HepG2 (cell line): Measurements from ENCODE around the gene NGRN. TPM values are rescaled to one million over a fixed set of nuclear protein-coding genes. Genes with fewer than 3 reads are reported as not detected.

Experiments used
- EP300 ChIP-seq, 3 experiments: sonication (generic) in 1 of 3; formaldehyde crosslinking in 1 of 3; IDR thresholded peaks; 2 replicates each; pipeline versions ENCODE4 v1.5.1 to v1.6.1; 2011 to 2020; ENCODE audit warnings: low read depth in 2 of 3, low read length in 2 of 3, borderline replicate concordance in 1 of 3, improper control_type of control experiment in 1 of 3, mild to moderate bottlenecking in 1 of 3, missing genetic modification reagents in 1 of 3, moderate library complexity in 1 of 3
- HOXA5 ChIP-seq: sonication (generic); formaldehyde crosslinking; IDR thresholded peaks from 2 replicates; pipeline ENCODE4 v1.4.0; 2020; ENCODE audit warnings: missing genetic modification reagents
- NFATC3 ChIP-seq: sonication (generic); formaldehyde crosslinking; IDR thresholded peaks from 2 replicates; pipeline ENCODE4 v1.5.1; 2020; ENCODE audit warnings: mild to moderate bottlenecking, missing genetic modification reagents
- NRL ChIP-seq: sonication (generic); formaldehyde crosslinking; IDR thresholded peaks from 2 replicates; pipeline ENCODE4 v1.5.0; 2020; ENCODE audit warnings: missing genetic modification reagents, mild to moderate bottlenecking, moderate library complexity, borderline replicate concordance
- POLR2G ChIP-seq: fragments of 200-400 bp; formaldehyde crosslinking; IDR thresholded peaks from 2 replicates; pipeline ENCODE4 v1.6.1; 2018; ENCODE audit warnings: mild to moderate bottlenecking, low read depth, low read length, moderate library complexity
- SP5 ChIP-seq: IDR thresholded peaks from 2 replicates; pipeline ENCODE4 v1.6.1; 2016; ENCODE audit warnings: low read depth, borderline replicate concordance
- ZBTB7A ChIP-seq: sonication (generic); formaldehyde crosslinking; IDR thresholded peaks from 2 replicates; pipeline ENCODE4 v1.8.0; 2022; ENCODE audit warnings: mild to moderate bottlenecking, missing genetic modification reagents
- ZMAT3 ChIP-seq: sonication (generic); formaldehyde crosslinking; conservative IDR thresholded peaks from 2 replicates; pipeline ENCODE4 v1.7.0; 2021; ENCODE audit warnings: missing genetic modification reagents
- ZNF12 ChIP-seq: sonication (generic); formaldehyde crosslinking; IDR thresholded peaks from 2 replicates; pipeline ENCODE4 v1.5.0; 2020; ENCODE audit warnings: missing genetic modification reagents
- ZNF20 ChIP-seq: sonication (generic); formaldehyde crosslinking; IDR thresholded peaks from 2 replicates; pipeline ENCODE4 v1.4.0; 2020; ENCODE audit warnings: mild to moderate bottlenecking, moderate library complexity, missing genetic modification reagents
- ZNF562 ChIP-seq: sonication (generic); formaldehyde crosslinking; IDR thresholded peaks from 2 replicates; pipeline ENCODE4 v1.8.0; 2022; ENCODE audit warnings: missing genetic modification reagents, borderline replicate concordance
- polyA plus RNA-seq, 8 experiments: library from polyadenylated mRNA; depleted of rRNA in 3 of 8; stranded (reverse) in 7 of 8; unstranded in 1 of 8; fragments of >200 nt; fragmentation: Illumina TruSeq in 4 of 8; extraction: Trizol in 4 of 8; gene quantifications; 2 replicates each; pipeline versions ENCODE4 v1.2.1 to v1.2.3, GENCODE V29; 2011 to 2016; ENCODE audit warnings: low read depth in 4 of 8, missing spikeins in 1 of 8, mixed read lengths in 1 of 8; ENCODE audit not compliant: insufficient read depth in 1 of 8
- total RNA-seq, 5 experiments: library from RNA; depleted of rRNA; stranded (reverse); fragments of >200 nt; fragmentation: Illumina TruSeq; extraction: Trizol; gene quantifications; 2 replicates each; pipeline ENCODE4 v1.2.3, GENCODE V29; 2016; ENCODE audit warnings: low read depth in 1 of 5
- TF ChIP-seq, protein P1 (sequence below): sonication (generic); formaldehyde crosslinking; IDR thresholded peaks from 2 replicates; pipeline ENCODE4 v1.5.1; 2020; ENCODE audit warnings: mild to moderate bottlenecking, missing genetic modification reagents, borderline replicate concordance
- TF ChIP-seq, protein P2 (sequence below): sonication (generic); formaldehyde crosslinking; IDR thresholded peaks from 2 replicates; pipeline ENCODE4 v1.5.1; 2020; ENCODE audit warnings: mild to moderate bottlenecking, missing genetic modification reagents, moderate library complexity
- TF ChIP-seq, protein P3 (sequence below): IDR thresholded peaks from 2 replicates; pipeline ENCODE4 v1.6.1; 2016

Gene NGRN
- total and polyA plus RNA-seq, 2 of the 13 experiments (the other 11 are each of a cell fraction or from before 2014, with no cell fraction given): 39.8 to 63.7 TPM

DNA sequence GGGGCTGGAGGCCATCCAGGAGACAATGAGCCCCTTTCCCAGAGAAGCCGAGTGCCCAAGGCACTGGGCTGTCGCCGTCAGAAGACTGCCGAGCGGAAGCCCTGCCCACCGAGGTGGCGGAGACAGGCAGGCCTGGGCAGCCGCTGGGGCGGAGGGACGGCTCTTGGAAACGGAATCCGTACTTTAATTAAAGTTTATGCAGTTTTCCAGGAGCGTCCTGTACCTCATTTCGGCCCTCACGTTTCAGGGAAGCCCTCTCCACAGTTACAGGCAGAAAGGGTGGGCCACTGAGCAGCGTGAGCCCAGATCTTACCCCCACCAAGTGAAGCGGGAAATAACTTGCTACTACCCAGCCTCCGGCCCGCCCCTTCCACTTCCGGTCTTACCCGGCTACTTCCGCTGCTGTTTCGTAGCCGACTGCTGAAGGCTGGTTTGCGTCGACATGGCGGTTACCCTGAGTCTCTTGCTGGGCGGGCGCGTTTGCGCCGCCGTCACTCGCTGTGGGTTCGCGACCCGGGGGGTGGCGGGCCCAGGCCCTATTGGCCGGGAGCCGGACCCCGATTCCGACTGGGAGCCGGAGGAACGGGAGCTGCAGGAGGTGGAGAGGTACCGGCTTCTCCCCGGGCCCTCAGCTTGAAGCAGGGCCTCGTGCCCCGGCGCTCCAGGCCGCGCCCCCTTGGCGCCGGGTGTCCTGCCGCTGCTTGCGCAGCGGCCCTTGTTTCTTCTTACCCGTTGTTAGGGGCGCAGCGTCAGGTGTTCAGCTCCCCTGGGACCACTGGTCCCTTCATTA is at the start of gene NGRN (continued):
- TF ChIP-seq, protein P1, sequence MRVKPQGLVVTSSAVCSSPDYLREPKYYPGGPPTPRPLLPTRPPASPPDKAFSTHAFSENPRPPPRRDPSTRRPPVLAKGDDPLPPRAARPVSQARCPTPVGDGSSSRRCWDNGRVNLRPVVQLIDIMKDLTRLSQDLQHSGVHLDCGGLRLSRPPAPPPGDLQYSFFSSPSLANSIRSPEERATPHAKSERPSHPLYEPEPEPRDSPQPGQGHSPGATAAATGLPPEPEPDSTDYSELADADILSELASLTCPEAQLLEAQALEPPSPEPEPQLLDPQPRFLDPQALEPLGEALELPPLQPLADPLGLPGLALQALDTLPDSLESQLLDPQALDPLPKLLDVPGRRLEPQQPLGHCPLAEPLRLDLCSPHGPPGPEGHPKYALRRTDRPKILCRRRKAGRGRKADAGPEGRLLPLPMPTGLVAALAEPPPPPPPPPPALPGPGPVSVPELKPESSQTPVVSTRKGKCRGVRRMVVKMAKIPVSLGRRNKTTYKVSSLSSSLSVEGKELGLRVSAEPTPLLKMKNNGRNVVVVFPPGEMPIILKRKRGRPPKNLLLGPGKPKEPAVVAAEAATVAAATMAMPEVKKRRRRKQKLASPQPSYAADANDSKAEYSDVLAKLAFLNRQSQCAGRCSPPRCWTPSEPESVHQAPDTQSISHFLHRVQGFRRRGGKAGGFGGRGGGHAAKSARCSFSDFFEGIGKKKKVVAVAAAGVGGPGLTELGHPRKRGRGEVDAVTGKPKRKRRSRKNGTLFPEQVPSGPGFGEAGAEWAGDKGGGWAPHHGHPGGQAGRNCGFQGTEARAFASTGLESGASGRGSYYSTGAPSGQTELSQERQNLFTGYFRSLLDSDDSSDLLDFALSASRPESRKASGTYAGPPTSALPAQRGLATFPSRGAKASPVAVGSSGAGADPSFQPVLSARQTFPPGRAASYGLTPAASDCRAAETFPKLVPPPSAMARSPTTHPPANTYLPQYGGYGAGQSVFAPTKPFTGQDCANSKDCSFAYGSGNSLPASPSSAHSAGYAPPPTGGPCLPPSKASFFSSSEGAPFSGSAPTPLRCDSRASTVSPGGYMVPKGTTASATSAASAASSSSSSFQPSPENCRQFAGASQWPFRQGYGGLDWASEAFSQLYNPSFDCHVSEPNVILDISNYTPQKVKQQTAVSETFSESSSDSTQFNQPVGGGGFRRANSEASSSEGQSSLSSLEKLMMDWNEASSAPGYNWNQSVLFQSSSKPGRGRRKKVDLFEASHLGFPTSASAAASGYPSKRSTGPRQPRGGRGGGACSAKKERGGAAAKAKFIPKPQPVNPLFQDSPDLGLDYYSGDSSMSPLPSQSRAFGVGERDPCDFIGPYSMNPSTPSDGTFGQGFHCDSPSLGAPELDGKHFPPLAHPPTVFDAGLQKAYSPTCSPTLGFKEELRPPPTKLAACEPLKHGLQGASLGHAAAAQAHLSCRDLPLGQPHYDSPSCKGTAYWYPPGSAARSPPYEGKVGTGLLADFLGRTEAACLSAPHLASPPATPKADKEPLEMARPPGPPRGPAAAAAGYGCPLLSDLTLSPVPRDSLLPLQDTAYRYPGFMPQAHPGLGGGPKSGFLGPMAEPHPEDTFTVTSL (CRISPR knock-in tag): no peak
- TF ChIP-seq EP300 (IDR thresholded peaks at IDR 0.05; ENCODE audit: low read depth in 2 of 2, low read length in 2 of 2): no peak
- TF ChIP-seq EP300 (CRISPR knock-in tag; IDR thresholded peaks at IDR 0.05; ENCODE audit: borderline replicate concordance): peak; percentile 39; the same call in 1 of the 2 replicates
- TF ChIP-seq HOXA5 (CRISPR knock-in tag): no peak; the same call in 1 of the 2 replicates
- TF ChIP-seq POLR2G: peak; percentile 96
- TF ChIP-seq NFATC3 (CRISPR knock-in tag): 0 out of 2 replicates have a peak, but pooled peaks have one; percentile 73
- peak; percentile 31; the same call in 1 of the 2 replicates for TF ChIP-seq ZMAT3 (CRISPR knock-in tag)
- TF ChIP-seq, protein P2, sequence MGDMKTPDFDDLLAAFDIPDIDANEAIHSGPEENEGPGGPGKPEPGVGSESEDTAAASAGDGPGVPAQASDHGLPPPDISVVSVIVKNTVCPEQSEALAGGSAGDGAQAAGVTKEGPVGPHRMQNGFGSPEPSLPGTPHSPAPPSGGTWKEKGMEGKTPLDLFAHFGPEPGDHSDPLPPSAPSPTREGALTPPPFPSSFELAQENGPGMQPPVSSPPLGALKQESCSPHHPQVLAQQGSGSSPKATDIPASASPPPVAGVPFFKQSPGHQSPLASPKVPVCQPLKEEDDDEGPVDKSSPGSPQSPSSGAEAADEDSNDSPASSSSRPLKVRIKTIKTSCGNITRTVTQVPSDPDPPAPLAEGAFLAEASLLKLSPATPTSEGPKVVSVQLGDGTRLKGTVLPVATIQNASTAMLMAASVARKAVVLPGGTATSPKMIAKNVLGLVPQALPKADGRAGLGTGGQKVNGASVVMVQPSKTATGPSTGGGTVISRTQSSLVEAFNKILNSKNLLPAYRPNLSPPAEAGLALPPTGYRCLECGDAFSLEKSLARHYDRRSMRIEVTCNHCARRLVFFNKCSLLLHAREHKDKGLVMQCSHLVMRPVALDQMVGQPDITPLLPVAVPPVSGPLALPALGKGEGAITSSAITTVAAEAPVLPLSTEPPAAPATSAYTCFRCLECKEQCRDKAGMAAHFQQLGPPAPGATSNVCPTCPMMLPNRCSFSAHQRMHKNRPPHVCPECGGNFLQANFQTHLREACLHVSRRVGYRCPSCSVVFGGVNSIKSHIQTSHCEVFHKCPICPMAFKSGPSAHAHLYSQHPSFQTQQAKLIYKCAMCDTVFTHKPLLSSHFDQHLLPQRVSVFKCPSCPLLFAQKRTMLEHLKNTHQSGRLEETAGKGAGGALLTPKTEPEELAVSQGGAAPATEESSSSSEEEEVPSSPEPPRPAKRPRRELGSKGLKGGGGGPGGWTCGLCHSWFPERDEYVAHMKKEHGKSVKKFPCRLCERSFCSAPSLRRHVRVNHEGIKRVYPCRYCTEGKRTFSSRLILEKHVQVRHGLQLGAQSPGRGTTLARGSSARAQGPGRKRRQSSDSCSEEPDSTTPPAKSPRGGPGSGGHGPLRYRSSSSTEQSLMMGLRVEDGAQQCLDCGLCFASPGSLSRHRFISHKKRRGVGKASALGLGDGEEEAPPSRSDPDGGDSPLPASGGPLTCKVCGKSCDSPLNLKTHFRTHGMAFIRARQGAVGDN (CRISPR knock-in tag): peak; percentile 97
- peak; percentile 73; the same call in 1 of the 2 replicates for TF ChIP-seq NRL (CRISPR knock-in tag)
- TF ChIP-seq ZBTB7A: peak; percentile 50; the same call in 1 of the 2 replicates
- no peak for TF ChIP-seq ZNF12 (CRISPR knock-in tag)
- peak; percentile 64 for TF ChIP-seq SP5 (CRISPR knock-in tag)
- TF ChIP-seq, protein P3, sequence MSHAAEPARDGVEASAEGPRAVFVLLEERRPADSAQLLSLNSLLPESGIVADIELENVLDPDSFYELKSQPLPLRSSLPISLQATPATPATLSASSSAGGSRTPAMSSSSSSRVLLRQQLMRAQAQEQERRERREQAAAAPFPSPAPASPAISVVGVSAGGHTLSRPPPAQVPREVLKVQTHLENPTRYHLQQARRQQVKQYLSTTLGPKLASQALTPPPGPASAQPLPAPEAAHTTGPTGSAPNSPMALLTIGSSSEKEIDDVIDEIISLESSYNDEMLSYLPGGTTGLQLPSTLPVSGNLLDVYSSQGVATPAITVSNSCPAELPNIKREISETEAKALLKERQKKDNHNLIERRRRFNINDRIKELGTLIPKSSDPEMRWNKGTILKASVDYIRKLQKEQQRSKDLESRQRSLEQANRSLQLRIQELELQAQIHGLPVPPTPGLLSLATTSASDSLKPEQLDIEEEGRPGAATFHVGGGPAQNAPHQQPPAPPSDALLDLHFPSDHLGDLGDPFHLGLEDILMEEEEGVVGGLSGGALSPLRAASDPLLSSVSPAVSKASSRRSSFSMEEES (CRISPR knock-in tag): peak; percentile 66; the same call in 1 of the 2 replicates
- TF ChIP-seq ZNF20: no peak
- TF ChIP-seq ZNF562 (CRISPR knock-in tag): no peak
